ENCODE measurements around the gene FNDC10.
A peak's percentile ranks its signal among the peaks of the same experiment; 100 is the strongest.

Gene FNDC10

GRCh38 chr1:1615256-1616044 is 15.5 kb upstream of the FNDC10 start, which contains the start of gene MIB2:
MIB2 (plus strand) TSS chr1:1615500; CDS start chr1:1623453, 7,953 bp downstream.
- DNase-seq, result peak; percentile 95

- DNase-seq, result no peak
Measured at GRCh38 chr1:1614954-1615255, 15.0 kb upstream of the FNDC10 start.

GRCh38 chr1:1614204-1614953 is 14.4 kb upstream of the FNDC10 start:
- DNase-seq, result no peak

GRCh38 chr1:1613509-1614082 is 13.7 kb upstream of the FNDC10 start:
- no peak for DNase-seq

- peak; percentile 9 for DNase-seq
Measured at GRCh38 chr1:1612104-1612400, 12.1 kb upstream of the FNDC10 start.

- DNase-seq, result no peak
Measured at GRCh38 chr1:1610796-1611195, 10.9 kb upstream of the FNDC10 start.

- no peak for DNase-seq
Measured at GRCh38 chr1:1609822-1610485, 10.0 kb upstream of the FNDC10 start.

GRCh38 chr1:1606232-1606631 is 6.3 kb upstream of the FNDC10 start:
- no peak for DNase-seq

GRCh38 chr1:1605724-1606123 is 5.8 kb upstream of the FNDC10 start:
- DNase-seq, result no peak

GRCh38 chr1:1605034-1605591 is 5.2 kb upstream of the FNDC10 start:
- DNase-seq, result no peak

GRCh38 chr1:1604374-1605033 is 4.6 kb upstream of the FNDC10 start:
- DNase-seq, result no peak

GRCh38 chr1:1603671-1604373 is 3.9 kb upstream of the FNDC10 start:
- no peak for DNase-seq

- no peak for DNase-seq
Measured at GRCh38 chr1:1602968-1603506, 3.1 kb upstream of the FNDC10 start.

GRCh38 chr1:1602304-1602967 is 2.5 kb upstream of the FNDC10 start:
- no peak for DNase-seq

GRCh38 chr1:1601564-1602303 is 1.8 kb upstream of the FNDC10 start:
- DNase-seq, result no peak

GRCh38 chr1:1600861-1601563 is 1.1 kb upstream of the FNDC10 start:
- DNase-seq, result no peak

GRCh38 chr1:1599030-1599934 is 653 bp downstream of the FNDC10 start:
- DNase-seq, result no peak

- DNase-seq, result no peak
Measured at GRCh38 chr1:1598720-1599029, 1.3 kb downstream of the FNDC10 start.
